HL-60 (cell line): ENCODE data around the gene TAS2R13.

ENCODE experiments used
- DNase-seq, 2 experiments: peaks; one replicate each; pipeline ENCODE4 v3.0.0-alpha.2; 2010 to 2020; ENCODE audit warnings: low read depth in 1 of 2, low spot score in 1 of 2
- H3K27ac ChIP-seq: fragments of 250-450 bp; sonication (Bioruptor Pico); replicated peaks from 2 replicates; pipeline ENCODE4 v1.5.1; 2020; ENCODE audit warnings: mild to moderate bottlenecking, moderate library complexity
- H3K27me3 ChIP-seq: fragments of 250-450 bp; sonication (Bioruptor Pico); 2 replicates; pipeline ENCODE4 v1.5.1; 2021; ENCODE audit warnings: mild to moderate bottlenecking, moderate library complexity; ENCODE audit not compliant: insufficient read depth, poor library complexity, severe bottlenecking
- H3K4me3 ChIP-seq: replicated peaks from 2 replicates; pipeline ENCODE4 v1.5.1; 2011; ENCODE audit warnings: mild to moderate bottlenecking, control low read depth, low read length; ENCODE audit not compliant: insufficient read depth
- GABPA ChIP-seq: IDR thresholded peaks from 2 replicates; pipeline ENCODE4 v1.6.1; 2012; ENCODE audit warnings: low read depth
- POLR2AphosphoS5 ChIP-seq: IDR thresholded peaks from 2 replicates; pipeline ENCODE4 v1.6.1; 2012; ENCODE audit warnings: low read depth
- SPI1 ChIP-seq: IDR thresholded peaks from 2 replicates; pipeline ENCODE4 v1.6.1; 2012; ENCODE audit warnings: low read depth, mild to moderate bottlenecking, borderline replicate concordance
- TF ChIP-seq, protein P1 (sequence below): IDR thresholded peaks from 2 replicates; pipeline ENCODE4 v1.6.1; 2012; ENCODE audit warnings: low read depth; ENCODE audit not compliant: insufficient replicate concordance
- TF ChIP-seq, protein P2 (sequence below): IDR thresholded peaks from one replicate; pipeline ENCODE4 v1.5.1; 2011; ENCODE audit warnings: low read length, control low read depth, inconsistent platforms; ENCODE audit not compliant: insufficient read depth

Gene TAS2R13

DNA sequence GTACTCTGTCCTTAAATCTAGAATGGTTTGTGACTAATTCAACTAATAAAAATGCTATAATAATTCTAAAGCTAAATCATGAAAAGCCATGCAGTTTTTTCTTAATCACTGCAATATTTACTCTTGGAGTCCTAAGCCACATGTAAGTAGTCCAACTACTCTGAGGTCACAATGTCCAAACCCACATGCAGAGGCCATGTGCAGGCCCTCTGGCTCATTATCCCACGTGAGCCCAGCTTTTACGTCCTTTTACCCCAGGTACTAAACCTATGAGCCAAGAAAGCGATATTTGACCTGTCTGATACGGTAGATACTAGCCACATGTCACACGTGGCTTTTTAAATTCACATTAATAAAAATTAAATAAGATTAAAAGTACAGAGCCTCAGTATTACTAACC is 12.5 kb downstream of the TAS2R13 start:
- DNase-seq = no peak
- no peak overlapping the region for H3K27ac ChIP-seq
- H3K27me3 ChIP-seq = no peaks in the 10 kb centered on the region
- no peak overlapping the region for H3K4me3 ChIP-seq
- TF ChIP-seq GABPA = no peak
- TF ChIP-seq, protein P1, sequence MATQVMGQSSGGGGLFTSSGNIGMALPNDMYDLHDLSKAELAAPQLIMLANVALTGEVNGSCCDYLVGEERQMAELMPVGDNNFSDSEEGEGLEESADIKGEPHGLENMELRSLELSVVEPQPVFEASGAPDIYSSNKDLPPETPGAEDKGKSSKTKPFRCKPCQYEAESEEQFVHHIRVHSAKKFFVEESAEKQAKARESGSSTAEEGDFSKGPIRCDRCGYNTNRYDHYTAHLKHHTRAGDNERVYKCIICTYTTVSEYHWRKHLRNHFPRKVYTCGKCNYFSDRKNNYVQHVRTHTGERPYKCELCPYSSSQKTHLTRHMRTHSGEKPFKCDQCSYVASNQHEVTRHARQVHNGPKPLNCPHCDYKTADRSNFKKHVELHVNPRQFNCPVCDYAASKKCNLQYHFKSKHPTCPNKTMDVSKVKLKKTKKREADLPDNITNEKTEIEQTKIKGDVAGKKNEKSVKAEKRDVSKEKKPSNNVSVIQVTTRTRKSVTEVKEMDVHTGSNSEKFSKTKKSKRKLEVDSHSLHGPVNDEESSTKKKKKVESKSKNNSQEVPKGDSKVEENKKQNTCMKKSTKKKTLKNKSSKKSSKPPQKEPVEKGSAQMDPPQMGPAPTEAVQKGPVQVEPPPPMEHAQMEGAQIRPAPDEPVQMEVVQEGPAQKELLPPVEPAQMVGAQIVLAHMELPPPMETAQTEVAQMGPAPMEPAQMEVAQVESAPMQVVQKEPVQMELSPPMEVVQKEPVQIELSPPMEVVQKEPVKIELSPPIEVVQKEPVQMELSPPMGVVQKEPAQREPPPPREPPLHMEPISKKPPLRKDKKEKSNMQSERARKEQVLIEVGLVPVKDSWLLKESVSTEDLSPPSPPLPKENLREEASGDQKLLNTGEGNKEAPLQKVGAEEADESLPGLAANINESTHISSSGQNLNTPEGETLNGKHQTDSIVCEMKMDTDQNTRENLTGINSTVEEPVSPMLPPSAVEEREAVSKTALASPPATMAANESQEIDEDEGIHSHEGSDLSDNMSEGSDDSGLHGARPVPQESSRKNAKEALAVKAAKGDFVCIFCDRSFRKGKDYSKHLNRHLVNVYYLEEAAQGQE = no peak
- TF ChIP-seq POLR2AphosphoS5 = no peak
- TF ChIP-seq, protein P2, sequence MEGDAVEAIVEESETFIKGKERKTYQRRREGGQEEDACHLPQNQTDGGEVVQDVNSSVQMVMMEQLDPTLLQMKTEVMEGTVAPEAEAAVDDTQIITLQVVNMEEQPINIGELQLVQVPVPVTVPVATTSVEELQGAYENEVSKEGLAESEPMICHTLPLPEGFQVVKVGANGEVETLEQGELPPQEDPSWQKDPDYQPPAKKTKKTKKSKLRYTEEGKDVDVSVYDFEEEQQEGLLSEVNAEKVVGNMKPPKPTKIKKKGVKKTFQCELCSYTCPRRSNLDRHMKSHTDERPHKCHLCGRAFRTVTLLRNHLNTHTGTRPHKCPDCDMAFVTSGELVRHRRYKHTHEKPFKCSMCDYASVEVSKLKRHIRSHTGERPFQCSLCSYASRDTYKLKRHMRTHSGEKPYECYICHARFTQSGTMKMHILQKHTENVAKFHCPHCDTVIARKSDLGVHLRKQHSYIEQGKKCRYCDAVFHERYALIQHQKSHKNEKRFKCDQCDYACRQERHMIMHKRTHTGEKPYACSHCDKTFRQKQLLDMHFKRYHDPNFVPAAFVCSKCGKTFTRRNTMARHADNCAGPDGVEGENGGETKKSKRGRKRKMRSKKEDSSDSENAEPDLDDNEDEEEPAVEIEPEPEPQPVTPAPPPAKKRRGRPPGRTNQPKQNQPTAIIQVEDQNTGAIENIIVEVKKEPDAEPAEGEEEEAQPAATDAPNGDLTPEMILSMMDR = no peak
- no peak for TF ChIP-seq SPI1

DNA sequence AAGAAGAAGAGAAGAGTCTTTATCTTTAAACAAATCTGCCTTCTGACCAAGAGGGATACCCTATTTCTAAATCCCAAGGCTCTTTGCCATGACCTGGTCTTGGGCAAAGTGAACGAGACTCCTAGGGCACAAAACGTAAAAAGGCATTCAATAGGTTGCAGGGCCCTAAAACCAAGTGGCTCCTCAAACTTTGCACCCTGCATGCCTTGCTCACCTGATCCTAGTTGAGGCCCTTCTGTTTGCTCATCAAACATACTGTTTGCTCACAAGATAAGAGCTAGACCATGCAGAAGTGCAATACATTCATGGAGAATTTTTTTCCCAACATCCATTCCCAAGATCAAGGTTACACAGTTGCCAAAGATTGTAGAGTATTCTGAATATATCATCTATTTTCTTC is 17.4 kb downstream of the TAS2R13 start:
- Histone ChIP-seq H3K27ac (no peak overlapping the region), H3K27me3 (no peaks in the 10 kb centered on the region), H3K4me3 (no peak overlapping the region)
- TF ChIP-seq, protein P2 = no peak
- no peak for TF ChIP-seq GABPA
- TF ChIP-seq POLR2AphosphoS5 = no peak
- TF ChIP-seq SPI1 = no peak
- TF ChIP-seq, protein P1 = no peak
- DNase-seq = no peak

DNA sequence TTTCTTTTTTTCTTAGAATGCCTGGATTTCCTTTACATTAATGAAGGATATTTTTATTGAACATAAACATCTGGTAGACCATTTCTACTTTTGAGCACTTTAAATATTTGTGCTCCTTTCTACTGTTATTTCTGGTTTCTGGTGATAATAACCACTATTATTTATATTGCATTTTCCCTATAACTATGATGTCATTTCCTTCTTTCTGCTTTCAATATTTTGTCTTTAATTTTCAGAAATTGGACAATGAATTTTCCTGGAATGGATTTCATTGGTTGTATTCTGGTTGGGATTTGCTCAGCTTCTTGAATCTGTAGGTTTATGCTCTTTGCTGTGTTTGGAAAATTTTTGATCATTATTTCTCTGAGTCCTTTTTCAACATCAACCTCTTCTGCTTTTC is 20.1 kb downstream of the TAS2R13 start:
- DNase-seq = no peak
- no peak overlapping the region for H3K27ac ChIP-seq
- H3K27me3 ChIP-seq = no peaks in the 10 kb centered on the region
- TF ChIP-seq POLR2AphosphoS5 (no peak), SPI1 (no peak), GABPA (no peak)
- TF ChIP-seq, protein P2 = no peak
- TF ChIP-seq, protein P1 = no peak
- no peak overlapping the region for H3K4me3 ChIP-seq
